Effector CD8-positive, alpha-beta T cell (primary cell): ENCODE measurements around the gene SLC38A8.

Source experiments
- DNase-seq: peaks from one replicate; lab custom pipeline; 2025; lab: John Stamatoyannopoulos, UW

The SLC38A8 gene

DNA sequence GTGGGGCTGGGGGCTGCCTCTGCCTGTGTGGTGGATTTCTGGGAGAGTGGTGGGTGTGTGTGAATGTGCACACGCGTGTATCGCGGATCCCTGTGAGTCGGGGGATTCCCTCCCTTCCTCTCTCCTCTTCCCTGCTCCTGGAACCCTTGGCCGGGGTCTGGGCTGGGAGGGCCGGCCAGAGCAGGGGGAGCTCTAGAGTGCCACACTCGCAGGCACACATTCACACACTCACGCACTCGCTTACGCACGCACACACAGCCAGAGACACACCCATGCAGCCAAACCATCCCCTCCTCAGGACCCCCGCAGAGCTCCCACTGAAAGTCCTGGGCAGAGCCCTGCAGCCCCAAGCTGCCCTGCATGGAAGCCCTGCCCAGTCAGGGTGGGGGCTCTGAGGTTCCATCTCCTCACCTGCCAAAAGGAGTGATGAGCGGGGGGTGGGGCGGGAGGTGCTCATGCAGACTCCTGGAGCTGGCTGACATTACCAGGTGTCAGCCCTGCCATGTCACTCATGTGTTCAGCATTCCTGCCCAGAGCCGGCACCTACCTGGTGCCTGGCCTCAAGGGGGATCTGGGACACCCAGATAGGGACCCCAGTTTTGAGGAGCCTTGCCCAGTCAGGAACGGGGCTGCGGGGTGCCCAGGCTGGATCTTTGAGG is 72.7 kb downstream of the SLC38A8 start:
- no peak for DNase-seq

DNA sequence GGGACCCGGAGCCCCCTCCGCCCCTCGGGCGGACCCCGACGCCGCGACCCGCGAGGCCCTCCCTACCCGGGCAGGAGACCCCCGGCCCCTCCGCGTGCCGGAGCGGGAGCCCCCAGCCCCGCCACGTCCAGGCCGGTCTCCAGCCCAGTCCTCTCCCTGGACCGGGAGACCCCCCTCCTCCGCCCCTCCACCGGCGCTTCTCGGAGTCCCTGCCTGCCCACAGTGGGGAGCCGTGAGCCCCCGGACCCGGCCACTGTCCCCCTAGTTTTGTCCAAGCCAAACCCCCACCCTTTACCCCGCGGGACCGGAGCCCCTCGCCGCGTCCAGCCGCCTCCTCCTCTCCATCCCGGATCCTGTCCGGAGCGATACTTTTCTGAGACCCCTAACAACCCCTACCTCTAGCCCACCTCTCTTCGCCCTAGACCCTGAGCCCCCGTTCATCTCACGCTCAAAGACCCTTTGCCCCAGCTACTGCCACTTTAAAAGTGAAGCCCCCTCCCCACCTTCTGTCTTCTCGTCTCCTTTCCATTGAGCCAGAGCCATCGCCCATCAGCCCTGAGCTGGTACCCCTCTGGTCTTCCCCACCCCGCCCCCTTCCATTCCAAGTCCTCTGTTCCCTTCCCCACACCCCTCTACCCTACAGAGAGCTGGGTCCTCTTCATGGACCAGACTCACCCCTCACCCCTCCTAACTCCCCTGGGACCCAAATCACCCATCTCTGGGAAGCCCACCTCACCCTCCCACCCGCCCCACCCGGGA is 73.5 kb downstream of the SLC38A8 start:
- DNase-seq, result no peak

DNA sequence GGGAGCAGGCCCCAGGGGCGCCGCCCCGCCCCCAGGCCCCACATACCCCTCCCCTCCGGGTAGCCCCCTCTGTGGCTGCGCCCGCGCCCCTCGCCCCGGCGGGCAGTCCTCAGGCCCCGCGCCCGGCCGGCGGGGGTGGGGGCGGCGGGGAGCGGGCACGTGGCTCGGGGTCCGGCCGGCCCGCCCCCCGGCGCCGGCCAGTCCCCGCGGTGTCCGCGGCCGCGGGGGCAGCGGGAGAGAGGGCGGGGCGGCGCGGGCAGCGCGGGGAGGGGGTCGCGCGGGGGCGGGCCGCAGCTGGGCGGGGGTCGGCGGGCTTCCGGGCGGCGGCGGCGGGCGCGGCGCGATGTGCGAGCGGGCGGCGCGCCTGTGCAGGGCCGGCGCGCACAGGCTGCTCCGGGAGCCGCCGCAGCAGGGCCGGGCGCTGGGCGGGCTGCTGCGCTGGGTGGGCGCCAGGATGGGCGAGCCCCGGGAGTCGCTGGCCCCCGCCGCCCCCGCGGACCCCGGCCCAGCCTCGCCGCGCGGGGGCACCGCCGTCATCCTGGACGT is 74.2 kb downstream of the SLC38A8 start:
- DNase-seq, result no peak

DNA sequence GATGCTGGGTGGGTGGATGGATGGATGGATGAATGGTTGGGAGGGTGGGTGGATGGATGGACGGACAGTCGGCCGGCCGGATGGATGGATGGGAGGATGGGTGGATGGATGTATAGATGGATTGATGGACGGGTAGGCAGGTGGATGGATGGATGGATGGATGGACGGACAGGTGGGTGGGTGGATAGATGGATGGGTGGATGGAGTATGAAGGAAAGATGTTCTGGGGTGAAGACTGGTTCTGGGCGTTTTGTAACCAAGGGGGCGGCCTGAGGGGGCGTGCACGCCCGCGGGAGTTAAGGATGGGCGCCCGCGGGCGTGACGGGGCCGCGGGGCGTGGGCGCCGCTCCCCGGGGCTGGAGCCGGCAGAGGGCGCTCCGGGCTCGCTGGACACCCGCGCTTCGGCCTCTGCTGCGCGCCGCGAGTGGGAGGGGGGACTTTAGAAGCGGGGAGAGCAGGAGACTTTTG is 74.7 kb downstream of the SLC38A8 start, which contains the start of gene NECAB2:
TSS of gene NECAB2 (plus strand) at position 407 of the 468 bp plus-strand sequence. CDS start 405 bp downstream, outside the sequence.
- no peak for DNase-seq

DNA sequence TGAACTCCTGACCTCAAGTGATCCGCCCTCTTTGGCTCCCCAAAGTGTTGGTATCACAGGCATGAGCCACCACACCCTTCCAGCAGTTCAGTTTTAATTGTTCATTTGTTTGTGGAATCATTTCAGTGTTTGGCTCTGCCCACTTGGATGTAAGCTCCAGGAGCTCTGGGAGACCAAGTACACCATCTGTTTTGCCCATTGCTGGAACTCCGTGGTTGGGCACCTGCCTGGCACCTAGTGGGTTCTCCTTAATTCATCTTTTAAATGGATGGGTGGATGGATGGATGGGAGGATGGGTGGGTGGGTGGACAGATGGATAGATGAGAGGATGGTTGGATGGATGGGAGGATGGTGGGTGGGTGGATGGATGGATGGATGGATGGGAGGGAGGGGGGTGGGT is 75.5 kb downstream of the SLC38A8 start:
- DNase-seq, result no peak

DNA sequence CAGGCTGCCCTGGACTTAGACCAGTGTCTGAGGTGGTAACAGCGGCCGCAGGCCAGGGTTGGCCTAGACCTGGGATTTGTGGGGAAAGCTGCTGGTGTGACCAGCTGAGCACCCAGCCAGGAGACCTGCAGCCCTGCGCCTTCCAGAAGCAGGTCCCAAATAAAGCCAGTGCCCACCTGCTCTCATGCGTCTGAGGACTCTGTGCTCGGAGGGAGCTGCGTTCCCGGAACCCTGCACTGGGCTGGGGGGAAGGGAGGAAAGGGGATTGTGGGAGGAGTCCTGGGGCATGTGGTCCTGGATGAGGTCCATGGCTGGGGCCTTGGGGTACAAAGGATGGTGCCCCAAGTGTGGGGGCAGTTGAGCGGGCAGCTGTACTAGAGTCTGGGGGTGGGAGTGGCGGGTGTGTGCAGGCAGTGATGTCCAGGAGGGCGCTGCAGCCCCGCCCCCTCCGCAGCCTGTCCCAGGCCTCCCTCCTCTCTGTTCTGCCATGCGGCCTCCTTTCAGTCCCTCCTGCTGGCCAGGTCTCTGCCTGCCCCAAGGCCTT is 76.4 kb downstream of the SLC38A8 start:
- no peak for DNase-seq

DNA sequence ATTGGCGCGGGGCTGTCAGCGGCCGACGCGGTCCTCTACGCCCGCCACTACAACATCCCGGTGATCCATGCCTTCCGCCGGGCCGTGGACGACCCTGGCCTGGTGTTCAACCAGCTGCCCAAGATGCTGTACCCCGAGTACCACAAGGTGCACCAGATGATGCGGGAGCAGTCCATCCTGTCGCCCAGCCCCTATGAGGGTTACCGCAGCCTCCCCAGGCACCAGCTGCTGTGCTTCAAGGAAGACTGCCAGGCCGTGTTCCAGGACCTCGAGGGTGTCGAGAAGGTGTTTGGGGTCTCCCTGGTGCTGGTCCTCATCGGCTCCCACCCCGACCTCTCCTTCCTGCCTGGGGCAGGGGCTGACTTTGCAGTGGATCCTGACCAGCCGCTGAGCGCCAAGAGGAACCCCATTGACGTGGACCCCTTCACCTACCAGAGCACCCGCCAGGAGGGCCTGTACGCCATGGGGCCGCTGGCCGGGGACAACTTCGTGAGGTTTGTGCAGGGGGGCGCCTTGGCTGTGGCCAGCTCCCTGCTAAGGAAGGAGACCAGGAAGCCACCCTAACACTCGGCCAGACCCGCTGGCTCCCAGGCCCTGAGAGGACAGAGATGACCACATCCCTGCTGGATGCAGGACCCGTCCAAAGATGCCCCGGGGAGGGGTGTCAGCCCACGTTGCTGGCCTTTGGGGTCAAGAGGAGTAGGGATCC is 77.0 kb downstream of the SLC38A8 start:
- no peak for DNase-seq

DNA sequence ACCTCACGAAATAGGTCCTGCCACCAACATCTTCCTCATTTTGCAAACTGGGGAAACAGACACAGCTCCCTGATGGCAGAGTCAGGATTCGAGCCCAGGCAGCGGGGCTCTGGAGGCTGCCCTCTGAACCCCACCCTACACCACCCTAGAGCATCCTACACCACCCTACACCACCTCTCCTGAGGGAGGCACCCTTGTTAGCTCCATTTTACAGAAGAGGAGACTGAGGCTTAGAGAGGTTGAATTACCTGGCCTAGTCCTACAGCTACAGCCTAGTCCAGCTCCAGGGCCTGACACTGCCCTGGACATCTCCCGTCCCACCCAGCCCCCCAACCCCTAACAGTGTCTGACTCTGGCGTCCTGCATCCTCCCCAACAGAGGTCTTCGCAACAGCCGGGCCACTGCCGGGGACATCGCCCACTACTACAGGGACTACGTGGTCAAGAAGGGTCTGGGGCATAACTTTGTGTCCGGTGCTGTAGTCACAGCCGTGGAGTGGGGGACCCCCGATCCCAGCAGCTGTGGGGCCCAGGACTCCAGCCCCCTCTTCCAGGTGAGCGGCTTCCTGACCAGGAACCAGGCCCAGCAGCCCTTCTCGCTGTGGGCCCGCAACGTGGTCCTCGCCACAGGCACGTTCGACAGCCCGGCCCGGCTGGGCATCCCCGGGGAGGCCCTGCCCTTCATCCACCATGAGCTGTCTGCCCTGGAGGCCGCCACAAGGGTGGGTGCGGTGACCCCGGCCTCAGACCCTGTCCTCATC is 77.7 kb downstream of the SLC38A8 start:
- no peak for DNase-seq

DNA sequence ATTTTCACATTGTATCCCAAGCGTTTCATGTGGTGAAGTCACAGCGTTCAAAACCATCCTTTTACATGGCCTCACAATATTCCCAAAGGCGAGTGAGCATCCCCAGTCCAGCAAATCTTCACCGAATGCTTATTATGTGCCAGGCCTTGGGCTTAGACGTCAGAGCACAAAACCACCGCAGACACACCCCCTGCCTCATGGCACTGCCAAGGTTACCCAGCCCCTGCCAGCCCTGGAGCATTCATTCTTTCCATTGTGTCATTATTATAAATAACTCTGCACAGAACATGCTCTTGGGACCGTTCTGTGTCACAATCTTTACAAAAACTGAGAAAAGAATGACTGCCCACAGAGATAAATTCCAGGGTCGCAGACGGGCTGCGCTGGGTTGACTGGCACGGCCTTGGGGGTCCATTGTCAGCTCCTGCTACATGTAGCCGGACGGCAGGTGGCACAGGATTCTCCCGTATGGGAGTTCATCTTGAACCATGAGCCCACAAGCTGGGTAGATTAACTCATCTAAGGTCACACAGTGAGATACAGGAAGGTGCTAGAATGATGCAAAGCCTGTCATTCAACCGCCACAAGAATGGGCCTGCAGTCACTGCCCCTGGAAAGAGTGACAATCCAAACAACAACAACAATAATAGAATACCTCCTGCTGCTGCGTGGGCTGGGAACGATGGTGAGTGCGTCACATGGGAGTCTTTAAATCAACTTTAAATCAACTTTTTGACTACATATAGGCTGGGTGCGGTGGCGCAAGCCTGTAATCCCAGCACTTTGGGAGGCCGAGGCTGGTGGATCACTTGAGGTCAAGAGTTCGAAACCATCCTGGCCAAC is 79.1 kb downstream of the SLC38A8 start:
- DNase-seq, result no peak

DNA sequence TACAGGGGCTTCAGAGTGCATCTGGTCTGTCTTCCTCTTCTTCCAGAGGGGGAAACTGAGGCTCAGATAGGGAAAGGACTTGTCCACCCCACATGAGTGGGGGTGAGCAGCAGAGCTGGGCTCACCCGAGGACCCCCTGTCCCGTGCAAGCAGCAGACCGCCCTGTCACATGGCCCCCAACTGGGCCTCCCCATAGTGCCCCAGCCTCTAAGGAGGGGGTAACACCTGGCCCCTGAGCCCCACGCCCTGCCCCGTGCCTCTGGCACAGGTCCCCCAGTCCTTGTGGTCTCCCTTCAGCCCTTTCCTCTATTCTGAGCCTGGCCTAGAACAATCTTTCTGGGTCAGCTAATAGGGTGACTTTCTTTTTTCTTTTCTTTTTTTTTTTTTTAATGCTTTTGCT is 81.0 kb downstream of the SLC38A8 start:
- DNase-seq, result no peak

DNA sequence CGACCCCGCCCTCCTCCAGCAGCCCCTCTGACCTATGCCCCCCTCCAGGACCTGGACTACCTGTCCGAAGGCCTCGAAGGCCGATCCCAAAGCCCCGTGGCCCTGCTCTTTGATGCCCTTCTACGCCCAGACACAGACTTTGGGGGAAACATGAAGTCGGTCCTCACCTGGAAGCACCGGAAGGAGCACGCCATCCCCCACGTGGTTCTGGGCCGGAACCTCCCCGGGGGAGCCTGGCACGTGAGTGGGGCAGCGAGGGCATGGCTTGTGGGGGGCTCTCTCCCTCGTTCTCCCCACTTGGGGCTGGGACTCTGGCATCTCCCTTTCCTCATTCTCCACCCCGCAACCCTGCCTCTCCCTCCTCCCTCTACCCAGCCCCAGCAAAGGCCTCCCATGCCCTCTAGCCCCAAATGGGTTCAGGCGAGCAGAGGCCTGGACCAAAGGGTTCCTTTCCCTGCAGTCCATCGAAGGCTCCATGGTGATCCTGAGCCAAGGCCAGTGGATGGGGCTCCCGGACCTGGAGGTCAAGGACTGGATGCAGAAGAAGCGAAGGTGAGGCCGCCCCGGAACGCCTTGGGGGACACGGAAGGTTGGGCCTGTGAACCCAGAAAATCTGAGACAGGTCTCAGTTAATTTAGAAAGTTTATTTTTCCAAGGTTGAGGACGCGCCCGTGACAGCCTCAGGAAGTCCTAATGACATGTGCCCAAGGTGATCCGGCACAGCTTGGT is 81.9 kb downstream of the SLC38A8 start:
- no peak for DNase-seq
